HEK293T (cell line): Measurements from ENCODE around the gene URB1.

ENCODE experiments used
- CTCF ChIA-PET: fragments of 350-600 bp; formaldehyde crosslinking; extraction: SDS; loops from one replicate; lab custom pipeline; 2021; ENCODE audit warnings: antibody characterized with exemption, inconsistent platforms; lab: Yijun Ruan, JAX
- POLR2A ChIA-PET: fragments of 350-600 bp; formaldehyde crosslinking; extraction: SDS; loops from one replicate; lab custom pipeline; 2020; ENCODE audit warnings: antibody characterized with exemption, inconsistent platforms; lab: Yijun Ruan, JAX
- DNase-seq: peaks from one replicate; pipeline ENCODE4 v3.0.0; 2012; ENCODE audit warnings: mixed read lengths; ENCODE audit errors: extremely low spot score
- ARNT ChIP-seq: fragments of 450-650 bp; IDR thresholded peaks from 2 replicates; pipeline ENCODE4 v1.6.1; 2017; ENCODE audit warnings: mild to moderate bottlenecking
- BHLHE40 ChIP-seq: fragments of 450-650 bp; IDR thresholded peaks from 2 replicates; pipeline ENCODE4 v1.6.1; 2016; ENCODE audit warnings: mild to moderate bottlenecking, moderate library complexity, borderline replicate concordance
- CTBP1 ChIP-seq: fragments of 450-650 bp; IDR thresholded peaks from 2 replicates; pipeline ENCODE4 v1.6.1; 2016; ENCODE audit warnings: borderline replicate concordance
- ELF4 ChIP-seq: fragments of 450-650 bp; IDR thresholded peaks from 2 replicates; pipeline ENCODE4 v1.6.1; 2017; ENCODE audit warnings: antibody characterized with exemption
- FOXA1 ChIP-seq: fragments of 450-650 bp; IDR thresholded peaks from 2 replicates; pipeline ENCODE4 v1.6.1; 2016; ENCODE audit warnings: mild to moderate bottlenecking
- FOXK2 ChIP-seq: fragments of 450-650 bp; IDR thresholded peaks from 2 replicates; pipeline ENCODE4 v1.6.1; 2016; ENCODE audit warnings: mild to moderate bottlenecking
- FOXM1 ChIP-seq: fragments of 450-650 bp; IDR thresholded peaks from 2 replicates; pipeline ENCODE4 v1.6.1; 2017; ENCODE audit warnings: mild to moderate bottlenecking, borderline replicate concordance
- HDGF ChIP-seq: fragments of 450-650 bp; IDR thresholded peaks from 2 replicates; pipeline ENCODE4 v1.6.1; 2017; ENCODE audit warnings: antibody characterized with exemption, borderline replicate concordance
- L3MBTL2 ChIP-seq: fragments of 450-650 bp; conservative IDR thresholded peaks from 2 replicates; pipeline ENCODE4 v1.6.1; 2016; ENCODE audit warnings: mild to moderate bottlenecking
- LEF1 ChIP-seq: fragments of 450-650 bp; IDR thresholded peaks from 2 replicates; pipeline ENCODE4 v1.6.1; 2017; ENCODE audit warnings: mild to moderate bottlenecking, borderline replicate concordance
- NFRKB ChIP-seq: fragments of 450-650 bp; IDR thresholded peaks from 2 replicates; pipeline ENCODE4 v1.6.1; 2016; ENCODE audit warnings: mild to moderate bottlenecking, moderate library complexity
- PKNOX1 ChIP-seq: fragments of 450-650 bp; IDR thresholded peaks from 2 replicates; pipeline ENCODE4 v1.6.1; 2016
- SP1 ChIP-seq: fragments of 450-650 bp; IDR thresholded peaks from 2 replicates; pipeline ENCODE4 v1.6.1; 2017
- SUZ12 ChIP-seq: fragments of 450-650 bp; IDR thresholded peaks from 2 replicates; pipeline ENCODE4 v1.6.1; 2016; ENCODE audit warnings: mild to moderate bottlenecking
- TARDBP ChIP-seq: fragments of 450-650 bp; IDR thresholded peaks from 2 replicates; pipeline ENCODE4 v1.6.1; 2016
- ZNF384 ChIP-seq: fragments of 450-650 bp; IDR thresholded peaks from 2 replicates; pipeline ENCODE4 v1.6.1; 2016

URB1 gene

GRCh38 chr21:32331444-32332305 lies 61.1 kb downstream of the URB1 start:
- no peak for DNase-seq
- TF ChIP-seq FOXM1 (no peak), SUZ12 (no peak), TARDBP (no peak), ELF4 (no peak), ZNF384 (no peak), NFRKB (no peak), BHLHE40 (no peak), FOXK2 (no peak), L3MBTL2 (no peak), SP1 (no peak), PKNOX1 (no peak), ARNT (no peak), HDGF (no peak), LEF1 (no peak), CTBP1 (no peak), FOXA1 (no peak)
- CTCF ChIA-PET: no interaction called here
- POLR2A ChIA-PET: no interaction called here

- TF ChIP-seq PKNOX1 (no peak), CTBP1 (no peak), HDGF (no peak), SP1 (no peak), TARDBP (no peak), FOXM1 (no peak), LEF1 (no peak)
- DNase-seq: no peak
- POLR2A ChIA-PET: no interaction called here
- CTCF ChIA-PET: no interaction called here
These were observed 62.0 kb downstream of the URB1 start for GRCh38 chr21:32330784-32331311.

GRCh38 chr21:32329776-32330175 lies 63.0 kb downstream of the URB1 start:
- no peak for DNase-seq
- TF ChIP-seq L3MBTL2 (no peak), FOXK2 (no peak), HDGF (no peak), ELF4 (no peak), TARDBP (no peak), FOXA1 (no peak), BHLHE40 (no peak), ARNT (no peak), CTBP1 (no peak), ZNF384 (no peak)
- ChIA-PET POLR2A (no interaction called here), CTCF (no interaction called here)

GRCh38 chr21:32329331-32329730 lies 63.5 kb downstream of the URB1 start:
- DNase-seq: no peak
- ChIA-PET CTCF (no interaction called here), POLR2A (no interaction called here)
- TF ChIP-seq L3MBTL2 (no peak), LEF1 (no peak), BHLHE40 (no peak), CTBP1 (no peak), FOXK2 (no peak), SP1 (no peak), PKNOX1 (no peak), FOXM1 (no peak)

GRCh38 chr21:32328595-32328994 lies 64.2 kb downstream of the URB1 start:
- TF ChIP-seq L3MBTL2 (no peak), LEF1 (no peak), HDGF (no peak), FOXK2 (no peak), TARDBP (no peak), NFRKB (no peak), PKNOX1 (no peak), FOXA1 (no peak), FOXM1 (no peak), ELF4 (no peak), ZNF384 (no peak), BHLHE40 (no peak), SUZ12 (no peak), CTBP1 (no peak), SP1 (no peak), ARNT (no peak)
- ChIA-PET POLR2A (no interaction called here), CTCF (no interaction called here)
- DNase-seq: no peak
